Measurements from ENCODE around the gene CLTA. TPM values are rescaled to one million over a fixed set of nuclear protein-coding genes. Genes with fewer than 3 reads are reported as not detected.

The CLTA gene
- polyA plus RNA-seq, 1 of the 3 experiments (the other 2 are of a cell fraction) = 260 TPM

- Histone ChIP-seq H3K4me3 (ENCODE audit: low read depth in 2 of 2, low read length in 1 of 2) (peak overlapping the region in 1 of 2 experiments; percentile 6; a peak in 1 of 4 replicates), H2AFZ (ENCODE audit: low read depth) (no peak overlapping the region), H3K27ac (ENCODE audit: low read depth in 2 of 2, low read length in 1 of 2) (peak overlapping the region; percentile 89 to 98), H3F3A (replicated peaks; ENCODE audit: insufficient read depth) (peaks cover 45% of the 10 kb centered on the region), H3K4me1 (ENCODE audit: control insufficient read depth in 1 of 2, insufficient read depth in 2 of 2, low read depth in 1 of 2, low read length in 1 of 2) (peaks cover 15 to 41% of the 10 kb centered on the region in 2 experiments; a peak in 3 of 4 replicates), H3K36me3 (replicated peaks in 1 of 2; ENCODE audit: control insufficient read depth in 1 of 2, insufficient read depth in 2 of 2, low read length in 1 of 2) (peaks cover 0 to 37% of the 10 kb centered on the region in 2 experiments), H3K9me2 (no peaks in the 10 kb centered on the region), H3K9ac (peak overlapping the region; percentile 38; the same call in 1 of the 2 replicates), H4K20me1 (ENCODE audit: insufficient read depth) (no peaks in the 10 kb centered on the region), H3K4me2 (peak overlapping the region; percentile 74), H3K27me3 (ENCODE audit: insufficient read depth) (no peaks in the 10 kb centered on the region), H3K9me3 (no peaks in the 10 kb centered on the region), H3K79me2 (ENCODE audit: insufficient read depth) (peaks cover 3% of the 10 kb centered on the region; the same call in 1 of the 2 replicates)
- 13% methylated on average over 8 of the region's 14 CpGs for WGBS (ENCODE audit: low lambda C conversion rate)
- TF ChIP-seq FOXM1 (IDR thresholded peaks at IDR 0.05; ENCODE audit: low read depth) (no peak), JUND (IDR thresholded peaks at IDR 0.05) (peak; percentile 93), IRF3 (IDR thresholded peaks at IDR 0.05; ENCODE audit: low read depth, low read length) (no peak), GATA2 (CRISPR knock-in tag; IDR thresholded peaks at IDR 0.05) (no peak), CHD2 (IDR thresholded peaks at IDR 0.05; ENCODE audit: low read length, partially characterized antibody) (peak; percentile 95), GABPA (IDR thresholded peaks at IDR 0.05; ENCODE audit: low read depth) (0 out of 2 replicates have a peak, but pooled peaks have one; percentile 27), EP300 (IDR thresholded peaks at IDR 0.05; ENCODE audit: borderline replicate concordance in 1 of 2, low read depth in 1 of 2, low read length in 1 of 2) (peak; percentile 72 to 87), ZBTB33 (IDR thresholded peaks at IDR 0.05; ENCODE audit: borderline replicate concordance, low read depth) (peak; percentile 29; the same call in 1 of the 2 replicates), NRF1 (IDR thresholded peaks at IDR 0.05; ENCODE audit: low read depth, low read length) (no peak), MEF2A (IDR thresholded peaks at IDR 0.05; ENCODE audit: borderline replicate concordance, low read depth) (no peak), FOSL2 (IDR thresholded peaks at IDR 0.05; ENCODE audit: borderline replicate concordance, low read depth) (peak; percentile 97), NFIC (IDR thresholded peaks at IDR 0.05; ENCODE audit: borderline replicate concordance) (peak; percentile 100), TEAD4 (IDR thresholded peaks at IDR 0.05; ENCODE audit: borderline replicate concordance, insufficient read depth) (peak; percentile 46; the same call in 1 of the 2 replicates), MAX (IDR thresholded peaks at IDR 0.05; ENCODE audit: low read depth) (peak; percentile 90), RXRA (IDR thresholded peaks at IDR 0.05; ENCODE audit: borderline replicate concordance, low read depth) (peak; percentile 95), SIN3A (IDR thresholded peaks at IDR 0.05; ENCODE audit: borderline replicate concordance, low read depth, low read length) (peak; percentile 56; the same call in 1 of the 2 replicates), YY1 (IDR thresholded peaks at IDR 0.05; ENCODE audit: low read depth) (0 out of 2 replicates have a peak, but pooled peaks have one; percentile 32), SMC3 (IDR thresholded peaks at IDR 0.05; ENCODE audit: low read depth, low read length) (peak; percentile 5; the same call in 1 of the 2 replicates), RAD21 (IDR thresholded peaks at IDR 0.05; ENCODE audit: low read length) (peak; percentile 44), RCOR1 (IDR thresholded peaks at IDR 0.05; ENCODE audit: low read length) (peak; percentile 81), POLR2AphosphoS5 (IDR thresholded peaks at IDR 0.05; ENCODE audit: low read depth, low read length) (peak; percentile 65), FOXJ3 (CRISPR knock-in tag; IDR thresholded peaks at IDR 0.05) (0 out of 2 replicates have a peak, but pooled peaks have one; percentile 44), PBX3 (IDR thresholded peaks at IDR 0.05) (peak; percentile 56; the same call in 1 of the 2 replicates), MXI1 (IDR thresholded peaks at IDR 0.05; ENCODE audit: low read depth, low read length) (peak; percentile 75; the same call in 1 of the 2 replicates), TCF12 (IDR thresholded peaks at IDR 0.05) (peak; percentile 91)
- peak; percentile 94 for DNase-seq
- ChIA-PET POLR2A (interaction anchor here (1.1 to 2.7 kb wide), 4 partner anchors 8 to 42 kb away, joined by 3 to 38 read pairs (median 7); partner anchors contain the start of genes CLTA and GLIPR2), CTCF (interaction anchor here (0.6 to 7.0 kb wide), 12 partner anchors 8 to 245 kb away, joined by 3 to 105 read pairs (median 5); partner anchors contain the start of genes CLTA and GLIPR2)
These were observed 42.2 kb upstream of the CLTA start for GRCh38 chr9:36148311-36149051.

All from SK-N-SH (cell line).